GM12878 (cell line): ENCODE measurements around the gene LDLRAD3. TPM values are rescaled to one million over a fixed set of nuclear protein-coding genes. Genes with fewer than 3 reads are reported as not detected.

Source experiments
- ATAC-seq: fragments of 200-7000 bp; cut with Tn5 transposase; 3 replicates; pipeline ENCODE4 v1.9.1; 2020; ENCODE audit warnings: mild to moderate bottlenecking, moderate library complexity
- BruUV-seq: library from RNA; stranded (reverse); fragments of 400-500 nt; replicated peaks from 2 replicates; lab custom pipeline; 2021; lab: Mats Ljungman, UMichigan
- CTCF ChIA-PET: fragments of 300-600 bp; sonication (Branson Sonifier 250); formaldehyde crosslinking; extraction: SDS; loops from one replicate; lab custom pipeline; 2021; ENCODE audit warnings: inconsistent platforms; lab: Yijun Ruan, JAX
- POLR2A ChIA-PET: fragments of 350-600 bp; formaldehyde crosslinking; extraction: SDS; loops from one replicate; lab custom pipeline; 2021; ENCODE audit warnings: inconsistent platforms; lab: Charles Lee
- RAD21 ChIA-PET: fragments of 300-600 bp; sonication (Branson Sonifier 250); formaldehyde crosslinking; loops from one replicate; lab custom pipeline; 2023; ENCODE audit warnings: antibody characterized with exemption; ENCODE audit not compliant: unreplicated experiment; lab: Charles Lee
- SMC1A ChIA-PET: fragments of 300-600 bp; sonication (Branson Sonifier 250); formaldehyde crosslinking; loops from one replicate; lab custom pipeline; 2023; ENCODE audit not compliant: unreplicated experiment, uncharacterized antibody; lab: Charles Lee
- DNase-seq: peaks from one replicate; pipeline ENCODE4 v3.0.0-alpha.2; 2011; ENCODE audit warnings: low read depth, low spot score
- FAIRE-seq: peaks from 3 replicates; lab custom pipeline; 2011; peaks lifted over from hg19 to GRCh38; lab: Jason Lieb, UNC
- H2AFZ ChIP-seq: 2 replicates; pipeline ENCODE4 v1.6.0; 2011; ENCODE audit warnings: low read depth, low read length, control low read depth; ENCODE audit not compliant: control insufficient read depth
- H3K27ac ChIP-seq: 2 replicates; pipeline ENCODE4 v1.5.1; 2011; ENCODE audit warnings: control low read depth; ENCODE audit not compliant: control insufficient read depth, insufficient read depth
- H3K27me3 ChIP-seq, 2 experiments: replicated peaks in 1 of 2; 2 replicates each; pipeline versions ENCODE4 v1.6.0 to v1.6.1; 2011; ENCODE audit warnings: low read length in 1 of 2; ENCODE audit not compliant: control insufficient read depth in 2 of 2, insufficient read depth in 2 of 2
- H3K36me3 ChIP-seq, 2 experiments: 2 replicates each; pipeline ENCODE4 v1.5.1; 2011; ENCODE audit warnings: low read length in 1 of 2; ENCODE audit not compliant: control insufficient read depth in 2 of 2, insufficient read depth in 2 of 2
- H3K4me1 ChIP-seq: 2 replicates; pipeline ENCODE4 v1.6.1; 2011; ENCODE audit warnings: mild to moderate bottlenecking, low read length, moderate library complexity, mixed read lengths; ENCODE audit not compliant: control insufficient read depth, insufficient read depth
- H3K4me2 ChIP-seq: 2 replicates; pipeline ENCODE4 v1.6.0; 2011; ENCODE audit warnings: control low read depth; ENCODE audit not compliant: control insufficient read depth, insufficient read depth
- H3K4me3 ChIP-seq: fragments of 200-600 bp; sonication (generic); 2 replicates; pipeline ENCODE4 v1.5.1; 2016
- H3K79me2 ChIP-seq: 2 replicates; pipeline ENCODE4 v1.6.0; 2011; ENCODE audit warnings: low read length; ENCODE audit not compliant: control insufficient read depth, insufficient read depth
- H3K9ac ChIP-seq: 2 replicates; pipeline ENCODE4 v1.8.0; 2011; ENCODE audit warnings: low read length, control low read depth, mixed read lengths; ENCODE audit not compliant: control insufficient read depth, insufficient read depth
- H3K9me3 ChIP-seq: replicated peaks from 3 replicates; pipeline ENCODE4 v1.5.1; 2011; ENCODE audit warnings: mild to moderate bottlenecking, low read length; ENCODE audit not compliant: control insufficient read depth, insufficient read depth
- H4K20me1 ChIP-seq: 2 replicates; pipeline ENCODE4 v1.6.0; 2011; ENCODE audit not compliant: control insufficient read depth, insufficient read depth
- BCL3 ChIP-seq: IDR thresholded peaks from 2 replicates; pipeline ENCODE4 v1.6.1; 2011; ENCODE audit warnings: borderline replicate concordance, low read depth, mild to moderate bottlenecking, moderate library complexity, low read length; ENCODE audit not compliant: insufficient read depth, poor library complexity, severe bottlenecking
- EED ChIP-seq: sonication (generic); IDR thresholded peaks from 2 replicates; pipeline ENCODE4 v1.6.1; 2016; ENCODE audit warnings: antibody characterized with exemption, low read depth
- NFXL1 ChIP-seq: fragments of 450-650 bp; IDR thresholded peaks from 2 replicates; pipeline ENCODE4 v1.6.1; 2017; ENCODE audit warnings: antibody characterized with exemption, mild to moderate bottlenecking, borderline replicate concordance
- NKRF ChIP-seq: fragments of 450-650 bp; conservative IDR thresholded peaks from 2 replicates; pipeline ENCODE4 v1.6.1; 2017; ENCODE audit warnings: mild to moderate bottlenecking, moderate library complexity
- RCOR1 ChIP-seq: conservative IDR thresholded peaks from 2 replicates; pipeline ENCODE4 v1.6.1; 2012; ENCODE audit warnings: low read depth, low read length, improper control_type of control experiment
- RELB ChIP-seq: fragments of 450-650 bp; IDR thresholded peaks from 2 replicates; pipeline ENCODE4 v1.6.1; 2017; ENCODE audit warnings: low read depth, mild to moderate bottlenecking, moderate library complexity
- WGBS: methylation state at CpG from one replicate; pipeline ENCODE4 v1.1.6; 2016; ENCODE audit warnings: low lambda C conversion rate; ENCODE audit not compliant: insufficient replicate concordance, insufficient coverage; ENCODE audit errors: missing lambda C conversion rate; 5-methylcytosine and 5-hydroxymethylcytosine counted together
- in situ Hi-C: fragments of 300-500 bp; cut with MboI; formaldehyde crosslinking; loops from 9 replicates; pipeline ENCODE4 v1.14.3; 2018; ENCODE audit warnings: mixed read lengths
- intact Hi-C: fragments of 100-400 bp; cut with micrococcal nuclease; formaldehyde crosslinking; loops from one replicate; pipeline ENCODE4 v1.14.2; 2022; ENCODE audit not compliant: unreplicated experiment
- polyA plus RNA-seq, 11 experiments: library from polyadenylated mRNA; depleted of rRNA in 4 of 11; unstranded in 6 of 11; stranded (reverse) in 5 of 11; fragments of >200 nt; fragmentation: Nextera tagmentation in 4 of 11; fragmentation: Illumina TruSeq in 1 of 11; extraction: Ambion mirVana in 4 of 11; extraction: Trizol in 1 of 11; gene quantifications; 1 replicate in 1 of 11; 2 replicates in 10 of 11; pipeline versions ENCODE4 v1.2.1 to v1.2.3, GENCODE V29; 2011 to 2016; ENCODE audit warnings: inconsistent platforms in 2 of 11, missing spikeins in 2 of 11, low read depth in 1 of 11
- total RNA-seq, 4 experiments: library from RNA; depleted of rRNA in 3 of 4; stranded (reverse); fragments of >200 nt in 3 of 4; fragmentation: Illumina TruSeq in 1 of 4; extraction: Trizol in 1 of 4; gene quantifications; 2 replicates each; pipeline versions ENCODE4 v1.2.1 to v1.2.3, GENCODE V29; 2013 to 2021

The LDLRAD3 gene
- total and polyA plus RNA-seq, 10 of the 15 experiments (the other 5 are each of a cell fraction or from before 2014, with no cell fraction given) = 2.5 to 17.2 (median 10.7) TPM

GRCh38 chr11:36107547-36107946 lies 163.7 kb downstream of the LDLRAD3 start:
- H3K27me3 ChIP-seq = no peaks in the 10 kb centered on the region
- no peak overlapping the region for H3K4me2 ChIP-seq

More at GRCh38 chr11:36107547-36107946, 163.7 kb downstream of the LDLRAD3 start:
- ATAC-seq = no peak
- Histone ChIP-seq H3K79me2 (no peaks in the 10 kb centered on the region), H3K4me1 (no peaks in the 10 kb centered on the region; the same call in 1 of the 2 replicates), H3K27ac (no peak overlapping the region), H3K9ac (no peak overlapping the region), H2AFZ (no peak overlapping the region), H3K36me3 (no peaks in the 10 kb centered on the region), H4K20me1 (no peaks in the 10 kb centered on the region), H3K4me3 (no peak overlapping the region), H3K9me3 (no peaks in the 10 kb centered on the region; the same call in 2 of the 3 replicates)
- CTCF ChIA-PET = interaction anchor here (0.5 kb wide), 1 partner anchor 20 kb away, joined by 3 read pairs; no protein-coding TSS in a partner anchor
- SMC1A ChIA-PET = no interaction called here
- RAD21 ChIA-PET = no interaction called here
- POLR2A ChIA-PET = no interaction called here
- no peak for DNase-seq
- intact Hi-C loops = no loop called here
- in situ Hi-C loops = no loop called here
- no peak for TF ChIP-seq NKRF
- TF ChIP-seq NFXL1 = no peak
- TF ChIP-seq RELB = no peak
- TF ChIP-seq EED = no peak
- no peak for TF ChIP-seq BCL3
- no peak for TF ChIP-seq RCOR1
- FAIRE-seq = no peak
- 65% methylated on average over 5 of the region's 5 CpGs for WGBS
- BruUV-seq = no TSS peak
